IPS DF 4.7 (cell line): ENCODE data around the gene RCSD1.

ENCODE experiments used
- DNase-seq: peaks from one replicate; pipeline ENCODE4 v3.0.0-alpha.2; 2013; ENCODE audit warnings: low spot score; ENCODE audit errors: extremely low read depth

The RCSD1 gene

GRCh38 chr1:167666416-167666815, 36.4 kb downstream of the RCSD1 start:
- DNase-seq: no peak

- DNase-seq: no peak
These were observed 37.5 kb downstream of the RCSD1 start for GRCh38 chr1:167667536-167667935.

GRCh38 chr1:167668108-167668507, 38.1 kb downstream of the RCSD1 start:
- DNase-seq: no peak

- DNase-seq: no peak
These were observed 39.4 kb downstream of the RCSD1 start for GRCh38 chr1:167669209-167670124.

- DNase-seq: no peak
These were observed 40.5 kb downstream of the RCSD1 start for GRCh38 chr1:167670563-167670962.

- DNase-seq: no peak
These were observed 41.9 kb downstream of the RCSD1 start for GRCh38 chr1:167671727-167672511.

GRCh38 chr1:167672831-167673230, 42.8 kb downstream of the RCSD1 start:
- DNase-seq: no peak

- DNase-seq: no peak
These were observed 43.2 kb downstream of the RCSD1 start for GRCh38 chr1:167673265-167673664.

- DNase-seq: no peak
These were observed 44.1 kb downstream of the RCSD1 start for GRCh38 chr1:167674156-167674555.

- no peak for DNase-seq
These were observed 45.4 kb downstream of the RCSD1 start for GRCh38 chr1:167675440-167675839.

- no peak for DNase-seq
These were observed 46.3 kb downstream of the RCSD1 start for GRCh38 chr1:167676205-167676915.

GRCh38 chr1:167676916-167677848, 47.1 kb downstream of the RCSD1 start:
- DNase-seq: no peak

- DNase-seq: no peak
These were observed 48.4 kb downstream of the RCSD1 start for GRCh38 chr1:167678422-167678821.

- no peak for DNase-seq
These were observed 48.8 kb downstream of the RCSD1 start for GRCh38 chr1:167678838-167679237.

- no peak for DNase-seq
These were observed 49.7 kb downstream of the RCSD1 start for GRCh38 chr1:167679714-167680113.

- DNase-seq: no peak
These were observed 51.0 kb downstream of the RCSD1 start for GRCh38 chr1:167681024-167681423.

GRCh38 chr1:167681451-167682098, 51.5 kb downstream of the RCSD1 start:
- no peak for DNase-seq

- DNase-seq: no peak
These were observed 53.2 kb downstream of the RCSD1 start for GRCh38 chr1:167683226-167683625.

- no peak for DNase-seq
These were observed 53.8 kb downstream of the RCSD1 start for GRCh38 chr1:167683641-167684502.
